Mesodermal cell (in vitro differentiated cells): ENCODE measurements around the gene LRRFIP1.

Experiments used
- H3K27ac ChIP-seq: 2 replicates; pipeline ENCODE4 v1.7.0; 2013; ENCODE audit warnings: mild to moderate bottlenecking, low read depth, low read length, moderate library complexity; ENCODE audit not compliant: severe bottlenecking
- H3K36me3 ChIP-seq: 2 replicates; pipeline ENCODE4 v1.7.1; 2013; ENCODE audit warnings: mild to moderate bottlenecking, low read length, moderate library complexity; ENCODE audit not compliant: control insufficient read depth, insufficient read depth
- H3K4me1 ChIP-seq: one replicate; pipeline ENCODE4 v1.7.1; 2013; ENCODE audit warnings: mild to moderate bottlenecking, low read length; ENCODE audit not compliant: insufficient read depth, control insufficient read depth, poor library complexity, severe bottlenecking
- H3K4me3 ChIP-seq: 2 replicates; pipeline ENCODE4 v1.7.0; 2013; ENCODE audit warnings: low read length, control low read depth, mild to moderate bottlenecking; ENCODE audit not compliant: insufficient read depth, poor library complexity, severe bottlenecking; ENCODE audit errors: extremely low read depth
- H3K9me3 ChIP-seq: 2 replicates; pipeline ENCODE4 v1.7.1; 2013; ENCODE audit warnings: mild to moderate bottlenecking, low read length, moderate library complexity; ENCODE audit not compliant: control insufficient read depth
- WGBS, 2 experiments: methylation state at CpG; one replicate each; pipeline ENCODE4 v1.1.5; 2013; ENCODE audit warnings: missing lambda C conversion rate in 2 of 2; ENCODE audit not compliant: insufficient coverage in 2 of 2; 5-methylcytosine and 5-hydroxymethylcytosine counted together

The LRRFIP1 gene

GRCh38 chr2:237723023-237723422 lies 95.6 kb downstream of the LRRFIP1 start:
- H3K4me3 ChIP-seq = no peak overlapping the region
- no peak overlapping the region for H3K27ac ChIP-seq
- 100% methylated on average over 1 of the region's 1 CpG for WGBS, 2 experiments
- no peaks in the 10 kb centered on the region for H3K9me3 ChIP-seq
- peaks cover 21% of the 10 kb centered on the region for H3K36me3 ChIP-seq
- H3K4me1 ChIP-seq = peaks cover 35% of the 10 kb centered on the region

- Histone ChIP-seq H3K4me3 (no peak overlapping the region), H3K9me3 (no peaks in the 10 kb centered on the region), H3K36me3 (peaks cover 17% of the 10 kb centered on the region), H3K4me1 (peaks cover 35% of the 10 kb centered on the region), H3K27ac (peak overlapping the region; percentile 19)
- WGBS, 2 experiments = 7 to 40% methylated on average over 1 to 2 of the region's 3 CpGs
These were observed 96.2 kb downstream of the LRRFIP1 start for GRCh38 chr2:237723602-237724001.

GRCh38 chr2:237724811-237725478 lies 97.6 kb downstream of the LRRFIP1 start:
- 94 to 96% methylated on average over 4 to 7 of the region's 9 CpGs for WGBS, 2 experiments
- Histone ChIP-seq H3K27ac (no peak overlapping the region), H3K36me3 (peaks cover 12% of the 10 kb centered on the region), H3K9me3 (no peaks in the 10 kb centered on the region), H3K4me1 (peaks cover 41% of the 10 kb centered on the region), H3K4me3 (no peak overlapping the region)

GRCh38 chr2:237725661-237726060 lies 98.3 kb downstream of the LRRFIP1 start:
- no peak overlapping the region for H3K27ac ChIP-seq
- no peaks in the 10 kb centered on the region for H3K9me3 ChIP-seq
- H3K4me3 ChIP-seq = no peak overlapping the region
- peaks cover 12% of the 10 kb centered on the region for H3K36me3 ChIP-seq
- 90 to 91% methylated on average over 3 of the region's 4 CpGs for WGBS, 2 experiments
- peaks cover 39% of the 10 kb centered on the region for H3K4me1 ChIP-seq

- peaks cover 12% of the 10 kb centered on the region for H3K36me3 ChIP-seq
- no peaks in the 10 kb centered on the region for H3K9me3 ChIP-seq
- WGBS, 2 experiments = 95 to 96% methylated on average over 4 of the region's 7 CpGs
- H3K4me3 ChIP-seq = no peak overlapping the region
- H3K4me1 ChIP-seq = peaks cover 39% of the 10 kb centered on the region
- H3K27ac ChIP-seq = no peak overlapping the region
These were observed 99.0 kb downstream of the LRRFIP1 start for GRCh38 chr2:237726401-237726830.

- 97 to 98% methylated on average over 5 of the region's 5 CpGs for WGBS, 2 experiments
- Histone ChIP-seq H3K4me1 (peaks cover 45% of the 10 kb centered on the region), H3K9me3 (no peaks in the 10 kb centered on the region), H3K4me3 (no peak overlapping the region), H3K27ac (no peak overlapping the region), H3K36me3 (peaks cover 6% of the 10 kb centered on the region)
These were observed 100.0 kb downstream of the LRRFIP1 start for GRCh38 chr2:237727363-237727762.

GRCh38 chr2:237729681-237730475 lies 102.5 kb downstream of the LRRFIP1 start:
- Histone ChIP-seq H3K9me3 (no peaks in the 10 kb centered on the region), H3K4me1 (peaks cover 51% of the 10 kb centered on the region), H3K36me3 (peaks cover under 1% of the 10 kb centered on the region), H3K4me3 (no peak overlapping the region), H3K27ac (no peak overlapping the region)
- 87 to 96% methylated on average over 7 of the region's 12 CpGs for WGBS, 2 experiments

- 28 to 33% methylated on average over 3 to 4 of the region's 6 CpGs for WGBS, 2 experiments
- no peak overlapping the region for H3K4me3 ChIP-seq
- H3K36me3 ChIP-seq = peaks cover 14% of the 10 kb centered on the region
These were observed 104.3 kb downstream of the LRRFIP1 start for GRCh38 chr2:237731663-237732062.

GRCh38 chr2:237732070-237732469 lies 104.7 kb downstream of the LRRFIP1 start:
- peaks cover 14% of the 10 kb centered on the region for H3K36me3 ChIP-seq
- H3K27ac ChIP-seq = no peak overlapping the region
- H3K4me1 ChIP-seq = peaks cover 62% of the 10 kb centered on the region
- 81 to 84% methylated on average over 3 to 5 of the region's 10 CpGs for WGBS, 2 experiments
- no peaks in the 10 kb centered on the region for H3K9me3 ChIP-seq
- H3K4me3 ChIP-seq = no peak overlapping the region

More at GRCh38 chr2:237731663-237732062, 104.3 kb downstream of the LRRFIP1 start:
- Histone ChIP-seq H3K4me1 (peaks cover 58% of the 10 kb centered on the region), H3K9me3 (no peaks in the 10 kb centered on the region), H3K27ac (no peak overlapping the region)

- H3K4me1 ChIP-seq = peaks cover 57% of the 10 kb centered on the region
- no peaks in the 10 kb centered on the region for H3K9me3 ChIP-seq
- WGBS, 2 experiments = 67 to 72% methylated on average over 11 to 13 of the region's 13 CpGs
- H3K36me3 ChIP-seq = peaks cover 21% of the 10 kb centered on the region
- H3K4me3 ChIP-seq = no peak overlapping the region
- H3K27ac ChIP-seq = peak overlapping the region; percentile 90
These were observed 105.5 kb downstream of the LRRFIP1 start for GRCh38 chr2:237732790-237733381.
